ENCODE measurements around the gene SORBS2.
"Not testable (repeated sequence)": the region's sequence is repeated elsewhere in the genome, so short reads cannot be mapped to it uniquely, and the experiment has no call there.

The SORBS2 gene

DNA sequence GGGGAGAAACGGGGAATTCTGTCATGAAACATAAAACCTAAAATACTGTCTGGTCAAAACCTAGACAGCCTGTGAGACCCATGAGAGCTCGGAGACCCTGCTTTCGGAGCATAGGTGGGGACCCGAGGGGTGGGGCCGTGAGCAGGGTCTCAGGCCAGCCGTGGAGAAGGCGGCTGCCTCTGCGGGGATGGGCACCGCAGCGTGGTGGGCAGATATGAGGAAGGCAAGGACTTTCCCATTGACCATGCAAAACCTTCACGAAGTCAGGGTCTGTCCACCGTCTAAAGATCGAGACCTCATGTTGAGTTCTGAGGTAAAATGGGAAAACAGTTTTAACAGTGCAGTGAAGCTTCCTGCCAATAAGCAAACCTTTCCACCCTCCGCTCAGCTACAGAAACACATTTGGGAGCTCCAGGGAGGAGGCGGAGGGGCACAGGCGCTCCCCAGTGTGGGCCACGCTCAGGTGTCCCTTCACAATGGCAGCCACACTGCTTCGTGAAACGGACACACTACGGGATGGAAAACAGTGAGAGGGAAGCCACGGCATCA is 74.4 kb downstream of the SORBS2 start:
- no peak for DNase-seq (ENCODE audit: low read depth, low spot score)

DNA sequence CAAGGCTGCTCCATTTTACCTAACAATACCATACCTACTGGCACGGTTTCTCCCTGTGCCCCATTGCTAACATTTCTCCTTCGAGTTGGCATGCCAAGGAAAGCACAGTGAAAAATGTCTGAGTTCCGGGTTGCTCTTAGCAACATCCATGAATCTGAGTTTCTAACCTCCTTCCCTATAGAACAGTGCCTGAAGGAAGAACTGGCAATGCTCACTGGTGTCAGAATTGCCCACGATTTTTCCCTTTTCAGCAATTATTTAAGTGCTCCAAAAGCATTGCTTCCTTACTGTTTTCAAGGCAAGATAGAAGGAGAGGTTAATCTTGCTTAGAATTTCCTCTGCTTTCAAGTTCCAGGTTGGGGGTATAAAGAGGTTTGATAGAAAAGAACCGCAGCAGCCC is 75.1 kb downstream of the SORBS2 start:
- no peak for DNase-seq (ENCODE audit: low read depth, low spot score)

DNA sequence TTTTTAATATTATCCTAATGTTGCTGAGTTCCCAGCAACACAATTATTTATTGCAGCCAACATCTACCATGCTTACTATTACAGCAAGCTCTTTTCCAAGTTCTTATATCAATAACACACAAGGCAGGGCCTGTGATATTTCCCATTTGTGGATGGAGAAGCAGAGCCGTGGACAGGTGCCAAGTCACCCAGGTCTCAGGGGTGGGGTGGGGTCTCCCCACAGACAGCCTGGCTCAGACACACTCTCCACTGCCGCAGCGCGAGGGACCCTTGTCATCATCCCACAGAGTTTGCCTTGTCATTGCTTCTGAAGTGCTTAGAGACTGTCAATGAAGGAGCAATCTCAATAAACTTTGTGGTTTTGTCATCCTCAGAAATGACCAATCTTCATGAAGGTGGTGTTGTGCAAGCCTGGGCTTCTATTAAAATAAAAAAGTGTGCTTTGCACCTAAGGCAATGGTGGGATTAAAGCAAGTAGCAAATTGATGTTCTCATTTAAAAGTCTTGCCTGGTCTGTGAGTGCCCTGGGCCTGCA is 76.1 kb downstream of the SORBS2 start:
- no peak for DNase-seq (ENCODE audit: low read depth, low spot score)

DNA sequence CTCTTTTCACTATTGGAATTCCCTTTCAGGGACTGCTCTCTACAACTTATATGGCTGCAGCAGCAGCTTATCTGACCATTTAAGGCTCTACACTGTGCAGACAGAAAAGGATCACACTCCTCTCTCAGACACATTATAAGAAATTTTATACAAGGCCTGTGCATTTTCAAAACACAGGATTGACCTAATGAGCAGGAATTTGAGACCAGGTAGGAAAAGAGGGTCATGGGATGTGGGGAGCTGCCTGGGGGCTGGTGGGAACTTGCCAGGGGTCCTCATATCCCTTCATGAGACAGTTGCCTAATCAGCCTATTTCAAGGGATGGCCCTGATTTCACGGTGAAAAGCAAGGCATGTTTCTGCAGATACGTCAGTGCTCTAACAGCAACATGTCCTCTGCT is 77.1 kb downstream of the SORBS2 start:
- no peak for DNase-seq (ENCODE audit: low read depth, low spot score)

DNA sequence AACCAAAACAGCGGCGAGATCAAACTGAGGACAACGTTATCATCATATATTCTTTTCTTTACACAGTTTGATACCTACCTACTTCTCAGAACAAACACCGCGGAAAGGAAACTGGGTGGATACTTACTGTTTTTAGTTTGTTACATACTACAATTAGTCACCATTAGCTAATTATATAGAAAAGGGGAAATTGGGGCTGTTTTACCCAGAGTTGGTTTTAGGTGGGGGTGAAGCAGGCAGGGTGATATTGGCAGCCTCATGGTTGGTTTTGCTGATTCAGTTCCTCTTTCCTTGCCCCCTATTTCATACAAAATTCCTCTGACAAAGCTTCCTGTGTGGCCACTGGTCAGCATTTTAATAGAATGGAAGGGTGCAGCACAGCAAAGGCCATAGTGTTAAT is 77.8 kb downstream of the SORBS2 start:
- DNase-seq (ENCODE audit: low read depth, low spot score) = no peak

DNA sequence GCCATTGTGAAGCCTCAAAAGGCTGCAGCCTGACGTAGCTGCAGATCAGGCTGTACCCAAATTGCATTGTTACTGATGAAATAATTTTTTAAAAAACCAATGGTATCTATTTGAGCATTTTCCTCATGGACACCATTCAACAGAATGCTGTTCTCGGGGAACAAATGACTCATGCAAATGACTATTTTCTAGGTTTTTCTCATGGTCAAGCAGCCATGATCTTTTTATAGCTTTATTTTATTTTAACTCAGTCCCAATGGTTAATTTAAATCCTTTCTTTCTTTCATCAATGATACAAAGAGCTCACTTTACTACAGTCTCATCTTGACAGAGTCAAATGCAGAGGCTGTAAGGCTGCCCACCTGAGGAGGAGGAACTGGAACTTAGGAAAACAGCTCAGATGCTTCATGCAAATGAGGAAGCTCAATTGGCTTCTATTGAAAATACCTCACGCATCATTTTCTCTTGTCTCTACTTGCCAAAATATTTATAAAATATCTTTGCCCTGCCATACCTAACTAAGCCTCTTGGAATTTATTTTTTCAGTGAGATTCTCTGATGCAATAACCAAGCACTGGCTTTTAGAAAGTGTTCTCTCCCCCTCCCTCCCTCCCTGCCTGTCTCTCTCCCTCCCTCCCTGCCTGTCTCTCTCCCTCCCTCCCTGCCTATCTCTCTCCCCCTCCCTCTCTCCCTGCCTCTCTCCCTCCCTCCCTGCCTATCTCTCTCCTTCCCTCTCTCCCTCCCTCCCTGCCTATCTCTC is 81.0 kb downstream of the SORBS2 start:
- no peak for DNase-seq (ENCODE audit: low read depth, low spot score)

DNA sequence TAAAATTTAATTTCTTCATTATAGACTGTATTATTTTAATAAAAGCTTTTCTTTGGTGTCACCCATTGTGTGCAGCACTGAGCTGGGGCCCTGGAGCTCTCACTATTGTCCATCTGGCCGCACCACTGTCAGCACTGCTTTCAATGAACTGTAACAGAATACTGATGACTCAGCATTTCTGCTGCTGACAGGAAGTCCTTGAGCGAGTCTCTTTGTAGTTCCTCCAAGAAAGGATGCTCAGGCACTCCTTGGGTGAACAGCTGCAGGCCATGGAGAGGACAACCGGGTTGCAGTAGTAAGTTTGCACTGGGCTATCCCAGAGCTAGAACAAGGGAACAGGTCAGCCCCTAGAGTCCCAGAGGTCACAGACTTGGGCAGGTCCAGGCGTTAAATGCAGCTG is 81.6 kb downstream of the SORBS2 start:
- DNase-seq (ENCODE audit: low read depth, low spot score) = no peak

DNA sequence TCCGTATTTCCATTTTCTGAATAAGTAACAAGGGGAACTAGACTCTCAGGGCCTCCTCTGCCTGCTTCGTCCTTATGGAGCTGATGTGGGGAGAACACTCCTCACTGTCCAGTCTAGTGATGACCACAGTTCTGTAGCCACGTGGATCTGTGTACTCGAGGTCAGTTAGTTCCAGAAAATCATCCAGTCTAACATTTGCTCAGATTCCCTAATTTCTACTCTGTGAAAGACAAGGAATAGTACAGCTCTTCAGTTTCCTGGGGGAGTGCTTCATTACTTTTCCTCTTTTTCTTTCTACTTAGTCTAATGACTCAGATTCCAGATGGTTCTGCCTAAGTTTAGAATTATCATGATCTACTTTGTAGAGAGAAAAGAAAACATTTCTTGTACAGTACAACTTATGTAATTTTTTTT is 82.6 kb downstream of the SORBS2 start:
- no peak for DNase-seq (ENCODE audit: low read depth, low spot score)

DNA sequence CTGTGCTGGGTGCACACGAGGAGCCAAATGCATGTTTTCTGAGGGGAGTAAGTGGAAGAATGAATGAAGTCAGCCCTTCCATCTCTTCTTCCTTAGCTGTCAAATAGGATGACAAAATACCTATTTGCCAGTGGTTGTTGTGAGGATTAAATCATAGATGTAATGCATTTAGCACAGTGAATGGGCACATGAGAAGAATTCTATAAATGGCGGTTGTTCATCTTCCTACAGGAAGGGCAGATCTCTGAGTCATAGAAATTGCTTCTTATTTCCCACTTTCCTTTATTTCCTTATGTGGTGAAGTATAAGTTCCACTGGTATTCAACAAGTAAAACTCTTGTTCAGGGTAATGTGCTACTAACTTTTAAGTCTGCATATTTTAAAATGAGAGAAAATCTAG is 83.1 kb downstream of the SORBS2 start:
- no peak for DNase-seq (ENCODE audit: low read depth, low spot score)

DNA sequence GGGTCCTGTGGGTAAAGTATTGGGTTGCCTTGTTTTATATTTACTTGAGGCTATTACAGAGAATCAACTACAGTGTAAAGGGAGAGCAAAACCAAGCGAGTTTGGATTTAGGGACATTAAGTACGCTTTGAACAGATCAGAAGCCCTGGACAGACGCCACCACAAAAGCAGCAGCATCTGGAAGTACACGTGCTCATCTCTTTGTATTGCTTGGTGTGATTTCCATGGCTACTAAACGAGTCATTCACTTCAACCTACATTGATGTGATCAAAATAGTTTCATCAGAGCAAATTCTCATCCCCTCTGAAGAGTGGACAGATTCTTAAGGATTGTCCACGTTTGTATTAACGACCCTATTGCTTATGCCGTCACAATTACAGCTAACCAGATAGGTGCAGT is 85.1 kb downstream of the SORBS2 start:
- no peak for DNase-seq (ENCODE audit: low read depth, low spot score)

DNA sequence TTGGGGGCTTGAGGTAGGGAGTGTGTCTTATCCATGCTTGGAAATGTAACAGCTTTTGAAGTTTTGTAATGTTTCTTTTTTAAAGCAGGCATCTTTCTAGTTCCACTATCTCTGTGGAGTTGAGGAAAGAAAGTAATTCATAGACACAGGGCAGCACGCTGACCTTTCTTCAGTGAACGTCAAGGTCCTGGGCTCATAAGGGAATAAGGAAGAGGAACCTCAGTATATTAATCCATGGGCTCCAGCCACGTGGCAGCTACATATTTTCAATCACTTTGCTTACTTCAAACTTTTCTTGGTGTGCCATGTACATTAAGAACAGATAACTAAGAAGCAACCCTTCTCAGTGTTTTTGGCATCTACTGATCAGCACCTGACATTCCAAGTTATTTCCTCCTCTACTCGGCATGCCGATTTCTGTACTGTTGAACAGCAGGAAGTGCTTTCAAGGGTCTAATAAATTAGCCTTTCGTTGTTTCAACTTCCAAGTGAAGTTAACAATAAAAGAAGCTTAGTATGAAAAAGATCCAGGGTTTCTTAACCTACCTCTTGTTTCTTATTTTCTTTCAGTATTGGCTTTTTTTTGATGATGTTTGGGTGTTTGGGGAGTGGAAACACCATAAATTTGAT is 88.2 kb downstream of the SORBS2 start:
- DNase-seq (ENCODE audit: low read depth, low spot score) = no peak

DNA sequence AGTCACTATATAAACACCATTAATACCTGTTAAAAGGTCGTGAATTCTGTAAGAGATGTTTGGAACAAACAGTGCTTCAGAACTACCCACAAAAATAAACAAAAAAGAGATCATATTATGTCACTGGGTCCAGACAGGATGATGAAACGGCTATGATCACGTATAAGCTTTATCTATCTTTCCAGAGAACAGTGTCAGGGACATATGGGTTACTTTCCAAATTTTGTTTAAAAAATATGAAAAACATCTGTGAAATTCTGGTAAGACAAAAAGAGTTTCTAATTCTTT is 90.0 kb downstream of the SORBS2 start:
- no peak for DNase-seq (ENCODE audit: low read depth, low spot score)

DNA sequence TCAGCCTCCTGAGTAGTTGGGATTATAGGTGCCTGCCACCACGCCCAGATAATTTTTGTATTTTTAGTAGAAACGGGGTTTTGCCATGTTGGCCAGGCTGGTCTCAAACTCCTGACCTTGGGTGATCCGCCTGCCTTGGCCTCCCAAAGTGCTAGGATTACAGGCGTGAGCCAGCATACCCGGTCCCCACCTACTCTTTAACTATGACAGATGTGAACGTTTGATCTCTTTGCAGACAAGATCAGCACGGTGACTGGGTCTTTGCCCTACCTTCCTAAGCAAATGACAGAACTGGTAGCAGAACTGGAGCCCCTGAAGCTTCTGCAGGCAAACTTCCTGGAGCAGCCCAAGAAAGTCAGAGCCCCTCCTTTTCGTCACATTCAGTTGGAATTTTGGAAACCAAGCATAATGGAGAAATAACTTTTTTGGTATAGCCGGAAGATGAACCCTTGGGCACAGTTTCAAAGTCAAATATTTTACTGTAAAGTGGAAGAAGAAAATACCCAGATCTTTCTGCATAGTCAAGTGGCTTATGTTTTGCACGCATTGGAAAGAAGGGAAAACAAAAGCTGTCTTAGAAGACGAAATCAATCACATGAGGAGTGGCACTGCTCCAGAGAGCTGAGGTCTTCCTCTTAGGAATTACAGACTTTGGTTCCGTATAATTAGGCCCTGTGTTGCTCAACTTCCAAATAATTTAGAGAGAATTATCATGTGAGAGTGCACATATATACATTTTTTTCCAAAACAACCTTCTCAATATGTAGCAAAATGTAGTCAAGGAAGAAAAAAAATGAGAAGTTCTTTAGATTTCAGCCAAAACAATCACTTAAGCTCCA is 90.6 kb downstream of the SORBS2 start:
- DNase-seq (ENCODE audit: low read depth, low spot score) = no peak

DNA sequence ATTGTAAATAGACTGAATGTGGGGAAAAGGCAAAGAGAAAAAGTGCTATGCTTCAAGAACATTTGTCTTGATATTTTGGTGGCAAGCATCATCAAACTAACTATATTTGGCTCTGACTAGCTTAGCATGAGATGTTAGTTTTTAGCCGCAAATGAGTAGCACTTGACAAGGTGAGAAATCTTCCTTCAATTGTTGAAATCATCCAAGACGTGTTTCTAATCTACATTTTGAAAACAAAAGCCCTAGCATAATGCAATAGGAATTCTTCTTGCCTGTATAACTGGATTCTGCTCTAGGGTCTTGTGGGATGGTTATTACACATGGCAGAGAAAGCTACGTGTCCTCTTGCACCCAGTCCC is 92.5 kb downstream of the SORBS2 start:
- no peak for DNase-seq (ENCODE audit: low read depth, low spot score)

DNA sequence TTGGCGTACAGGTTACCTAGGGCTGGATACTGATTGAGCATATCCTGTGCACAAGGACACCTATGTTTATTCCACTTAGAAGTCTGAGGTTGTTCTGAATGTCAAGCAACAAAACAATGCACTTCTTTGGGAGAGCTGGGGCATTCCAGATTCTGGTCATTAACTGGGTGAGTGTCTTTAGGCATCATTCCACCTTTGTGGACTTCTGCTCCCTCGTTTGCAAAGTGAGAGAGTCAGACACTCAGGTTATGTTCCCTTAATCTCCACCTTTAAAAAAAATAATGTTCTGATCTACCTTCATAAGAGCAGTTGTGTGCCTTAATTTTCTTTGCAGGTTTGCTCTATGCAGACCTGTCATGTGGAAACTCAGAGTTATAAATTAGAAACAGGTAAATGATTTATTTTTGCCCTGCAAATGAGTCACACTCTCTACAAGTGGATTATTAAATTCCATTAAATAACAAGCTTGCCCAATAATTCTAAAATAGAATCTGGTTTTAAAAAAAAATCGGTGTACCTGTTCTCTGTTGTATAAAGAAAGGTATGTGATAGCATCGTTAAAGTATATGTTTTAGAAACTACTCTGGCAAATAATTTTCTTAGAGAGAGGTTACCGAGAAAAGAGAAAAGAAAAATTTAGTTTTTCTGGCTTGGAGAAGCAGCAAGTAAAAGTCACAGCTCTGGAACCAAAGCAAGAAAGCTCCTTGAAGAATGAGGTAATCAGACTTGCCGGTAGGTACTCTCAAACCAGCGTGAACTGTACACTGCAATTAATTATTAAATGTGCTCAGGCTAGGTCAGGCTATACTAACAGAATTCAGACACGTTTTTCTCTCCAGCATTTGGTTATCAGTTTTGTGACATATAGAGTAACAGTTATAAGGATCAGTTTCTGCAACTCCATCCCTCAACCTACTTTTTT is 93.2 kb downstream of the SORBS2 start:
- DNase-seq (ENCODE audit: low read depth, low spot score) = no peak

DNA sequence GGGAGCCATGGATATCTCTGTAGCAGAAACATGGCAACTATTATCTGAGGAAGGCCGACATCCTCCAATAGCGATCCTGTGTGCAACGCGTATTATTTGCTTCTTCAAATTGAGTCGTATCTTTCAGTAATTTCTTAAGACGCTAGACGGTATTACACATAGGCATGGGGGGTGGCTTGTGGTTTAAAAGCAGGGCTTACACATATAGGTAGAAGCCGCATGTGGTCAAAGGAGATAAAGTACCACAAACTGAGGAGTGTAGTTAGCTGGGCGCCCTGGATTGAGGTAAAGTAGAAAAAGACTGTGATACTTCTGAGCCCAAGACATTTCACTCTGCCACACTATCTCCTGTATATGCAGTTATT is 94.6 kb downstream of the SORBS2 start:
- no peak for DNase-seq (ENCODE audit: low read depth, low spot score)

DNA sequence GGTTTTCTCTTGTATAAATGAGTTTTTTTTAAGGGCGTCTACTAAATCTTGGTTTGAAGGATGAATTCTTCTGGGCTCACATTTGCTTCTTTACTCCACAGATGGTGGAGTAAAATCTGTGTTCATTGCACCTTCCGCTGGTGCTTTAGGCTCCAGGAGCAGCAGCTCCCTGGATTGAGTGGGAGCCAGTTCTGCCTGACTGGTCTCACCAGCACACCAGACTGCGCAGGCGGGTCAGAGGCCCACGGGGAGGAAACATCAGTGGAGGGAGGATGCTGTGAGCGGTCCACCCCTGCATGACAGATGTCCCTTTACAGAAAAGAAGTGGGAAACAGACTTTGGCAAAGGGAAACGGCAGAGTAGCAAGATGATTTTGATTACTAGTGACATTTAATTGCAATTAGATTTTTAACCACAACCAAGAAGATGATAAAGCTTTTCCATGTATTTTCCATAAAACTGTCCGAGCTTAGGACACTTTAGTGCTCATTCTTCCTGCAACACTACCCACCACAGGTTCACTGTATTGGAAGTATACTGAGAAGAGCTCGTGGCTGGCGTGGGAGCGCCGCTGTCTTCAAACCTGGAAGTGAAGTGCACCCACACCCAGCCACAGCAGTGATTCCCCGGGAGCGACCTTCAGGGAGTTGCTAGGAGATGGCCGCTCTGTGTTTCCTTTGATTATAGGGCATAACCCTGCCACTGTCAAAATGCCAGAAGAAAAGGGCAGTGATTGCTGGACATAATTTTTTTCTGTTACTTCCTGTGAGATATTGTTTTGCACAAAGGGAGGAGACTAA is 95.2 kb downstream of the SORBS2 start:
- DNase-seq (ENCODE audit: low read depth, low spot score) = no peak

DNA sequence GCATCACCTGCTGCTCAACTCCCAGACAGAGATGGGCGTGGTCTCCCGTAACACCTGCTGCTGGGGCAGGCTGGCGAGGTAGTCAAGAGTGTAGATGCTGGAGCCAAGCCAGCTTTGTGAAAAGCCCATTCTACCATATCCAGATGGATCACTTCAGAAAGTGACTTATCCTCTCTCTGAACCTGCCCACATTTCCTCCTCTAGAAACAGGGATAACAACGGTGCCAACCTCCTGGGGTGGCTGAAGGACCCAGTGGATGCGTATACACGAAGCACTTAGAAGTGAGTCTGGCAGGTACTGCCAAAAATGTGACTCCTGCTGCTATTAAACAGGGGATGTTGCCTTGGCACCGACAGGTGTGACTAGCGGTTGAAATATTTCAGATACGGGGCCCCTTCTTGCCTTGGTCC is 95.8 kb downstream of the SORBS2 start:
- no peak for DNase-seq (ENCODE audit: low read depth, low spot score)

DNA sequence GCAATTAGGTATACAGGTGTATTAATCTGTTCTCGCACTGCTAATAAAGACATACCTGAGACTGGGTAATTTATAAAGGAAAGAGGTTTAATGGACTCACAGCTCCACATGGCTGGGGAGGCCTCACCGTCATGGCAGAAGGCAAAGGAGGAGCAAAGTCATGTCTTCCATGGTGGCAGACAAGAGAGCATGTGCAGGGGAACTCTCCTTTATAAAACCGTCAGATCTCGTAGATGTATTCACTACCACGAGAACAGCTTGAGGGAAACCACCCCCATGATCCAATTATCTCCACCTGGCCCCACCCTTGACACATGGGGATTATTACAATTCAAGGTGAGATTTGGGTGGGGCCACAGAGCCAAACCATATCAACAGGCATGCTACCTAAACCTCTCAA is 97.5 kb downstream of the SORBS2 start:
- not testable (repeated sequence) for DNase-seq (ENCODE audit: low read depth, low spot score)

DNA sequence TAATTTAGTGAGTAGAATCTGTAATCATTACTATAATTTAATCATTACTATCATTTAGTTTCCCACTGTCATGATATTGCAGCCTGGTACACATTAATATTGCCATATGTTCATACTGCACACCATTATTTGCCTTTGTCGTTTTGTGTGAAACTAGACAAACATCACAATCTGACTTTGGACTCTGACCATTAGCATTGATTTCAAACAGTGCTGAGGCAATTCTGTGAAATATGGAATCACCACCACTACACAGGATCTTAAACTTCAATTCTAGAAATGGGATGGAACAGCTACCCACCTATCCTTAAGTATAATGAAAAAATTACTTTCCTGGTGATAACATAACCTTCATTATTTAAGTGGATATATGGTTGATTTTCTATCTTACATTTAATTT is 98.3 kb downstream of the SORBS2 start:
- DNase-seq (ENCODE audit: low read depth, low spot score) = no peak

DNA sequence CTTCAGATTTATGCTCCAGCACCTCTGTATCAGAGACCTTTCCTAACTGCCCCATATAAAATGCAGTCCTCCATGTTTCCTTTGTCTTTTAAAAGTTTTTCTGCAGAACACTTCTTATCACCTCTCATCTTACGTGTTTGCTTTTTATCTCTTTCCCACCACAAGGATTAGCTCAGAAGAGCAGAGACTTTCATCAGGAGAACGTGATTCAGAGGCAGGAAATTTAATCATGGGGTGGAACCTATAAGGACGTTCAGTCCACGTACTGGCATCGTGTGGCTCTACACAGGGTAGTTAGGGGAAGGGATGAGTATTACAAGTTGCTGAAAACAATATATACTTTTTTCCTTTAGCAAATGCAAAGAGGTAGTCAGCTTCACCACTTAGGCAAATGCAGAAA is 98.7 kb downstream of the SORBS2 start:
- DNase-seq (ENCODE audit: low read depth, low spot score) = no peak
